Uterus (tissue), 2 donors: ENCODE data around the gene CABCOCO1.

Source experiments
- POLR2A ChIP-seq, 2 donors: fragments of 450-650 bp; IDR thresholded peaks; one replicate each; pipeline ENCODE4 v1.6.1; 2016; ENCODE audit warnings: antibody characterized with exemption in 2 of 2, mild to moderate bottlenecking in 1 of 2, moderate library complexity in 1 of 2
- TF ChIP-seq, protein P1 (sequence below), 4 experiments: fragments of 200-600 bp in 2 of 4; fragments of 450-650 bp in 2 of 4; sonication (generic) in 2 of 4; IDR thresholded peaks; one replicate each; pipeline ENCODE4 v1.5.1; 2016 to 2019; ENCODE audit warnings: antibody characterized with exemption in 4 of 4, mild to moderate bottlenecking in 2 of 4, moderate library complexity in 1 of 4

DNA sequence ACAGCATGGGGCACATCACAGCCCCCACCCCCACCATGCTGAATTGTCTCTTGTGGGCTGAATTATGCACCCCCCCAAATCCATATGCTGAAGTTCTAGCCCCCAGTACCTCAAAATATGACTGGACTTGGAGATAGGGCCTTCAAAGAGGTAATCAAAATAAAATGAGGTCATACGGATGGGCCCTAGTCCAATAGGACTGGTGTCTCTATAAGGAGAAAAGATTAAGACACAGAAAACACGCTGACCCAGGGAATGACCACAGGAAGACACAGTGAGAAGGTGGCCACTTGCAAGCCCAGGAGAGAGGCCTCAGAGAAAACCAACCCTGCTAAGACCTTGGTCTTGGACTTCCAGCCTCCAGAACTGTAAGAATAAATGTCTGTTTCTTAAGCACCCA lies 132.4 kb downstream of the CABCOCO1 start:
- no peak for TF ChIP-seq POLR2A (IDR thresholded peaks at IDR 0.05)
- TF ChIP-seq, protein P1, sequence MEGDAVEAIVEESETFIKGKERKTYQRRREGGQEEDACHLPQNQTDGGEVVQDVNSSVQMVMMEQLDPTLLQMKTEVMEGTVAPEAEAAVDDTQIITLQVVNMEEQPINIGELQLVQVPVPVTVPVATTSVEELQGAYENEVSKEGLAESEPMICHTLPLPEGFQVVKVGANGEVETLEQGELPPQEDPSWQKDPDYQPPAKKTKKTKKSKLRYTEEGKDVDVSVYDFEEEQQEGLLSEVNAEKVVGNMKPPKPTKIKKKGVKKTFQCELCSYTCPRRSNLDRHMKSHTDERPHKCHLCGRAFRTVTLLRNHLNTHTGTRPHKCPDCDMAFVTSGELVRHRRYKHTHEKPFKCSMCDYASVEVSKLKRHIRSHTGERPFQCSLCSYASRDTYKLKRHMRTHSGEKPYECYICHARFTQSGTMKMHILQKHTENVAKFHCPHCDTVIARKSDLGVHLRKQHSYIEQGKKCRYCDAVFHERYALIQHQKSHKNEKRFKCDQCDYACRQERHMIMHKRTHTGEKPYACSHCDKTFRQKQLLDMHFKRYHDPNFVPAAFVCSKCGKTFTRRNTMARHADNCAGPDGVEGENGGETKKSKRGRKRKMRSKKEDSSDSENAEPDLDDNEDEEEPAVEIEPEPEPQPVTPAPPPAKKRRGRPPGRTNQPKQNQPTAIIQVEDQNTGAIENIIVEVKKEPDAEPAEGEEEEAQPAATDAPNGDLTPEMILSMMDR (IDR thresholded peaks at IDR 0.05): no peak
